ENCODE data around the gene TBX18.

The TBX18 gene

DNA sequence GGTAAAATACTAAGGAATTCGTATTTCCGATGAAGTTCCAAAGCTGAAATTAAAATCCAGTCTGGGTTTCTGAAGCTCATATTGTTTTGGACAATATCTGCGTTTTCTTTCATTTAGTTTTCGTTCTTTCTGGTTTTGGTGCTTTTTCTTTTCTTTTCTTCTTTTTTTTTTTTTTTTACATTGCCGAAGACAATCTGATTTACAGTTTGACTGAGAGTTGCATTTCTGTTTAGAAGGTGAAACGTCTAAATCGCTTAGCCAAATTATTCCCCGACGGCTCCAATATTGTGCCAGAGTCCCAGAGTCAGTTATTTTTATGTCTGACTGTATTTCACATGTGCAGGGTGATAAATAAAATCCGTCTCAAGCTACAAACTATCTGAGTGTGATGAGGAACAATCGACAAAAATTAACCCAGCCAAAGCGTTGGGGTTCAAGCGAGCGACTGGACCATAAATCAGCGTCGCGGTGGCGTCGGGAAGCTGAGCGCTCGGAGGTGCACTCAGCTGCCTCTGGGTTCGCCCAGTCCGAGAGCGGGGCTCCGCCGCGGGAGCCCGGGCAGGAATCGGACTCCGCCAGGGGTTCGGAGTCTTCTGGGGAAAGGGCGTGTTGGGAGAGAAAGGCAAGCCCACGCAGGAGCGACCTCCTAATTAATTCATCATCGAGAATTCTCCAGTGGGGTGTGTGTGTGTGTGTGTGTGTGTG is 8.2 kb upstream of the TBX18 start:
- no peak for DNase-seq

- no peak for DNase-seq
Measured at GRCh38 chr6:84771756-84772356, 7.5 kb upstream of the TBX18 start.

GRCh38 chr6:84771125-84771755 is 6.8 kb upstream of the TBX18 start:
- no peak for DNase-seq

GRCh38 chr6:84770521-84770920 is 6.1 kb upstream of the TBX18 start:
- no peak for DNase-seq

DNA sequence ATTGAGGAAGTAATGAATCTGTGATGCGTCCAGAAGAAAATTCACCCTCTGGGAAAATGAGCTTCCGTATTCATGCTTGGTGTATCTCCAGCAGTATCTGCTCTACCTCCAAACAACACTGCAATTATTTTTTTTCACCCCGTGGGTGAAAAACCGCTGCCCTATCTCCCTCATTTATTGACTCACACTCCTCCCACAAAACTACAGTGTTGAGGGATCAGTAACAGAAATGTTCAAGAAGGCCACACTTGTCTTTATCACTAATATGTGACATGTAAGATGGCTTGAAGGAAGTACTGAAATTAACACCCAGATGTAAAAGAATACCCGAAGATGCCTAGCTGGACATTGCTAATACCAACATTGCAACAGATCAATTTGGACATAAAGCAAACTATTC is 4.9 kb upstream of the TBX18 start:
- DNase-seq, result no peak

GRCh38 chr6:84768442-84769174 is 4.2 kb upstream of the TBX18 start:
- DNase-seq, result no peak

DNA sequence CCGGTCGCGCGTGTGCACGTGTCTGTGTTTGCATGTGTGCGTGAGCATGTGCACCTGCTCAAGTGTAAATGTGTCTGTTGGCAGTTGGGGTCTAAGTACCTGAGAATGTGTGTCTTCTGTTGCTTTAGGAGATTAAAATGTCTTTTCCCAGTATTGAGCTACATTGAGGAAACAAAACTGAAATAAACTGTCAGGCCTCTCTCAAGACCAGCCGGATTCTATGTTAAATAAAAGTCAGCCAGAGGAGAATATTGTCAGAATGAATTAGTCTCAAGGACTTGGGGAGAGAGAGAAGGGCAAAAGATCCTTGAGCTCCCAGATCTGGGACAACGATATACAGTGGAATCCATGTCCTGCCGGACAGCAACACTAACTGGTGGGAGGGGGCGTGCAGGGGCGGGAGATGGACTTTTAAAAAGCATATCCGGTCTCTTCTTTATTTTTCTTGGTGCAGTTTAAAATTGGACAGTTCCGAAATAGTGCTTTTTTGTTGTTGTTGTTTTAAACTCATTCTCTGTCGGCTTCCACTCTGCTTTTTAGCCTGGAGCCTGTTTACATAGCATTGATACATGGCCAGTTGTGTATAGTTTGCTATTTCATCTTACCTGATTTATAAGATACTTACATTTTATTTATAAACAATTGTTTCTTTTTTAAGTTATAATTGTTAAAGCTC is 3.3 kb upstream of the TBX18 start:
- no peak for DNase-seq

GRCh38 chr6:84766799-84767525 is 2.6 kb upstream of the TBX18 start:
- DNase-seq, result no peak

- no peak for DNase-seq
Measured at GRCh38 chr6:84766118-84766798, 1.9 kb upstream of the TBX18 start.

- DNase-seq, result no peak
Measured at GRCh38 chr6:84763886-84764331, 489 bp downstream of the TBX18 start.

DNA sequence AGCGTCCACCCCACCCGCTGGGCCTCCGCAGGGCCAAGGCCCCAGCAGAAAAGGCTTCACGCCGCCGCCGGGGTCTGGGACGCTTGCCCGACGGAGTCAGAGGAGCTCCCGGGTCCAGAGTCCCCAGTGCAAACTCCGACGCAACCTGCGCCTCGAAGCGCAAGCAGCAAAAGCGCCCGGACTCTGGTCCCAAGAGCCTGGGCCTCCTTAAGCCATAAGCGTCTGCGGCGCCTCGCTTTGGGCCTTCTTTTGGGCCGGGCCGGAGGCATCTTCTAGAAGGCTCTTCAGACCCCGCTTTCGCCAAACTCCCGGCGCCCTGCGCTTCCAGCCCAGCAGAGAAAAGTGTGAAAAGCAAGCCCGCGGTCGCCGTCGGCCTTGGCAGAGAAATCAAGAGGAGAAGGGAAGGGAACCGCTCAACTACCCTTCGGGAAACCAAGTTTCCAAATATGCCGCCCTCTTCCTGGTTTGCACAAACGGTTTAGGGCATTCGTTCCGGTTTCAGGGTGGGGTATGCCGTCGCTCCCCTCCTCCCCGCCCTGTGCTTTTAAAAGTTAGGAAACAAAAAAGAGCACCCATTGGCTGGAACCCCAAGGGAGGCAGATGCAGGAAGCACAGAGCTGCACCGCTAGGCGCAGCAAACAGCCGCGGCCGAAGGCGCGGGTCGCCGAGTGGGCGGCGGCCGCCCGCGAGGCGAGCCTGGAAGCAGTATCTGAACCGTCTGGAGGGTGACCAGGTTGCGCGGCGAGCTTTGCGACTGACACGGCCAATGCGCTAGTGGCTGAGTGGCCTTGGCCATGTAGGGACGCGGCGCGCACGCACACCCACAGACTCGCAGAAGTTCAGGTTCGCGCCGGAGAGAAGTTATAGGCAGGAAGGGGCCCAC is 1.2 kb downstream of the TBX18 start:
- no peak for DNase-seq

DNA sequence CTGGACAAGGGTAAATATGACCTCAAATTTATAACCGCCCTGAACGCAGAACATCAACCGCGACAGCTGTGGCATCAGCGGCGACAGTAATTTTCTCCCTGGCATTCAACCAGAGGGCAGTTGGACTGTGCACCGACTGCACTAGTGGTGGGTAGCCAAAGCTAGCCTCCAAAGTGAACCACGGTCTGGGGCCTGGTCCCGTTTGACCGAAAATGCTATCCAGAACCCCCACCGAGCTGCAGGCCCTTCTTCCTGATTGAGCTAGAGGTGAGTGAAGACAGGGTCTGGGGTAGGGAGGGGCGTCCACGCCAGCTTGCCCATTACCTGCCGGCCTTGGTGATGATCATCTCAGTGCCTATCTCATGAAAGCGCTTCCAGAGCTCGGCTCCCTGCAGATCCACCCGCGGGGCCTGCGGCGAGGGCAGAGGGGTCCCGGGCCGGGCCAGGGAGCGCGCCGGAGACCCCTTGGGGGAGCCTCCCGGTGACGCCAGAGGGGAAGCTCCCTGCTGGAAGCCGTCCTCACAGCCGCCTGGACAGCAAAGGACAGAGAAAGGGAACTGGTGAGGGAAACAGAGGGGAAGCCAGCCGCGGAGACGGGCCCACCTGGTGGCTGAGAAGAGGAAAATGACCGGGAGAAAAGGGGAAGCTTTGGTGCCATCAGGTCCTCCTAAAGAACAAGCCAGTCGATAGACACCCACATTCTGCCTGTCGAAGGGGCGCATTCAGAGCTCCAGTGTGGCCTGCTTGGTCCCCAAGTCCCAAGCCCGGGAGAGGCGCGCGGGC is 2.0 kb downstream of the TBX18 start:
- no peak for DNase-seq

DNA sequence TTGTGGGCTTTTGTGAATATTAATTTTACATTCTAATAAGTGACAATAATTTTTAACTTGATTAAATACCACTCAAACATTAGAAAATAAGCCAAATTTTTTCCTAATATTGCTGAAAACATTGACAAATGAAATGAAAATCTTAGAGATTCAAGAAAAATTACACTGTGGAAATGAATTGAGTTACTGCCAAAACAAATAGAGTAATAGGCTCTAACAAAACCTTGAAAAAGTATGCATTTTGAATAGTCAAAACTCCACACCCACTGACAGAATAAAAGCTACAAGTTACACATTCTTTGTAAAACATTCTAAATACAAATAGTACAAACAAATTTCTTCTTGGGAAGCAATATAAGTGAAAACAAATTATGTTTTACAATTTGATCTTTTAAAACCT is 5.9 kb downstream of the TBX18 start:
- DNase-seq, result no peak

GRCh38 chr6:84756877-84757276 is 7.5 kb downstream of the TBX18 start:
- DNase-seq, result no peak

- DNase-seq, result no peak
Measured at GRCh38 chr6:84756466-84756865, 7.9 kb downstream of the TBX18 start.

DNA sequence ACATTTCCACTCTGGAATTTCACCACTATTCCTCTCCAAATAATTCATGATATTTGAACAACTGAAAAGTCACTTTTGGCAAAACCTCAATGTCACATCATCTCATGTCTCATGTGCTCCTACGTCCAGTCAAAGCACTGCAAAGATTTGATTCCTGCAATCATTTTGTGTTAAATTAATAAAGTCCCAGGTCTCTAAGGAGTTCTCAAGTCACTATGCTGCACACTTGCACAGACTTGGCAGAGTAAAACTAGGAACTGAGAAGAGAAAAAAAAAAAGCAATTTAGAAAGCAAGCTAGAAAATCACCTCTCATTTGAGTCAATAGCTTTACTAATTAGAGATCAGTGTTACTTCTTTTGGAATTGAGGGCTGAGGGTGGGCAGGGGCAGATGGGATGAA is 11.2 kb downstream of the TBX18 start:
- no peak for DNase-seq

GRCh38 chr6:84752118-84752850 is 12.1 kb downstream of the TBX18 start:
- DNase-seq, result no peak

DNA sequence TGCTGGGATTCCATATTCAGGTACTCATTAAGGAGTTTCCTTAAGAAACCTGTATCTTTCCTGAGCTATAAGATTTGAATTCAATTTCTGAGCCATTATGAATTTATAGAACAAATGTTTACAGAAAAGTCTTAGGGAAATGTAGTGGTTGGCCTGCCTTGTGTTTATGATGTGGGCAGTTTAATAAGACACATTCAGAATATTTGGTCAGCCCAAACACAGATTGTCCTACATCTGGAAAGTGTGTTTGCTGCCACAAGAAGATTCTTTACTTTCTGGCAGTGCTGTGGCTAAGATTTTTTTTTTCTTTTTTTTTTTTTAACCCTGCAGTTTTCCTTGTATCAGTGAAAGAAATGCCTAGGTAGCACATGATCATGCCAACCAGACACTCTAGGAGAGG is 15.2 kb downstream of the TBX18 start:
- DNase-seq, result no peak

- no peak for DNase-seq
Measured at GRCh38 chr6:84748376-84748775, 16.0 kb downstream of the TBX18 start.

Measured in CD4-positive, alpha-beta T cell treated with Interferon gamma for 1 hour (primary cell).